WTC11 (cell line): ENCODE measurements around the gene PRR27.

Experiments
- CBFB ChIP-seq: sonication (generic); formaldehyde crosslinking; IDR thresholded peaks from 2 replicates; pipeline ENCODE4 v1.8.1; 2022; ENCODE audit warnings: mild to moderate bottlenecking, low read depth, missing genetic modification reagents
- ESRRA ChIP-seq: sonication (generic); formaldehyde crosslinking; IDR thresholded peaks from 2 replicates; pipeline ENCODE4 v1.8.1; 2022; ENCODE audit warnings: mild to moderate bottlenecking, missing genetic modification reagents, borderline replicate concordance
- JUN ChIP-seq: sonication (generic); formaldehyde crosslinking; IDR thresholded peaks from 2 replicates; pipeline ENCODE4 v1.8.0; 2023; ENCODE audit warnings: mild to moderate bottlenecking, missing genetic modification reagents
- NR2C2 ChIP-seq: sonication (generic); formaldehyde crosslinking; IDR thresholded peaks from 2 replicates; pipeline ENCODE4 v1.8.0; 2022; ENCODE audit warnings: mild to moderate bottlenecking, missing genetic modification reagents
- ZBTB21 ChIP-seq: sonication (generic); formaldehyde crosslinking; IDR thresholded peaks from 2 replicates; pipeline ENCODE4 v1.8.1; 2023; ENCODE audit warnings: mild to moderate bottlenecking, missing genetic modification reagents, borderline replicate concordance
- TF ChIP-seq, protein P1 (sequence below): fragments of 200-600 bp; IDR thresholded peaks from 2 replicates; pipeline ENCODE4 v1.8.0; 2022; ENCODE audit warnings: antibody characterized with exemption
- TF ChIP-seq, protein P2 (sequence below): sonication (generic); formaldehyde crosslinking; IDR thresholded peaks from 2 replicates; pipeline ENCODE4 v1.8.0; 2023; ENCODE audit warnings: mild to moderate bottlenecking, missing genetic modification reagents
- TF ChIP-seq, protein P3 (sequence below): sonication (generic); formaldehyde crosslinking; IDR thresholded peaks from 2 replicates; pipeline ENCODE4 v1.8.0; 2022; ENCODE audit warnings: mild to moderate bottlenecking, missing genetic modification reagents
- TF ChIP-seq, protein P4 (sequence below): sonication (generic); formaldehyde crosslinking; IDR thresholded peaks from 2 replicates; pipeline ENCODE4 v1.8.0; 2022; ENCODE audit warnings: mild to moderate bottlenecking, missing genetic modification reagents

DNA sequence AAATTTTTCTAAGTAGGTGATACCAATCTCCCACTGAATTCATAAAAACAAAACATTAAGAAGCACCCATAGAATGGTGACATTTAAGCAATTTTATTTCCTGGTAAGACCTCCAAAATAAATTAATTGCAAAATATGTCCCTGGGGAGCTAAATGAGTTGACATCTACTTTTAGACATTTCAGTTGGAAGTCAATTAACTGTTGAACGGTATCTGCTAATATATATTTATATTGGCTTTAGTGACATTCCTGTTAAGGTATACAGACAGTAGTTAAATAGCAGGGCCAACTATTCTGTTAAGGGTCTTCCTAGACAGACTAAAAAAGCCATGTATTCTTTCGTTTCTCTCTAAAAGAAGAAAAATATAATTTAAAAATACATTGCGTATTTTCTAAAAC, at the start of gene PRR27:
- TF ChIP-seq NR2C2, result no peak
- TF ChIP-seq, protein P1, sequence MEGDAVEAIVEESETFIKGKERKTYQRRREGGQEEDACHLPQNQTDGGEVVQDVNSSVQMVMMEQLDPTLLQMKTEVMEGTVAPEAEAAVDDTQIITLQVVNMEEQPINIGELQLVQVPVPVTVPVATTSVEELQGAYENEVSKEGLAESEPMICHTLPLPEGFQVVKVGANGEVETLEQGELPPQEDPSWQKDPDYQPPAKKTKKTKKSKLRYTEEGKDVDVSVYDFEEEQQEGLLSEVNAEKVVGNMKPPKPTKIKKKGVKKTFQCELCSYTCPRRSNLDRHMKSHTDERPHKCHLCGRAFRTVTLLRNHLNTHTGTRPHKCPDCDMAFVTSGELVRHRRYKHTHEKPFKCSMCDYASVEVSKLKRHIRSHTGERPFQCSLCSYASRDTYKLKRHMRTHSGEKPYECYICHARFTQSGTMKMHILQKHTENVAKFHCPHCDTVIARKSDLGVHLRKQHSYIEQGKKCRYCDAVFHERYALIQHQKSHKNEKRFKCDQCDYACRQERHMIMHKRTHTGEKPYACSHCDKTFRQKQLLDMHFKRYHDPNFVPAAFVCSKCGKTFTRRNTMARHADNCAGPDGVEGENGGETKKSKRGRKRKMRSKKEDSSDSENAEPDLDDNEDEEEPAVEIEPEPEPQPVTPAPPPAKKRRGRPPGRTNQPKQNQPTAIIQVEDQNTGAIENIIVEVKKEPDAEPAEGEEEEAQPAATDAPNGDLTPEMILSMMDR, result no peak
- TF ChIP-seq, protein P2, sequence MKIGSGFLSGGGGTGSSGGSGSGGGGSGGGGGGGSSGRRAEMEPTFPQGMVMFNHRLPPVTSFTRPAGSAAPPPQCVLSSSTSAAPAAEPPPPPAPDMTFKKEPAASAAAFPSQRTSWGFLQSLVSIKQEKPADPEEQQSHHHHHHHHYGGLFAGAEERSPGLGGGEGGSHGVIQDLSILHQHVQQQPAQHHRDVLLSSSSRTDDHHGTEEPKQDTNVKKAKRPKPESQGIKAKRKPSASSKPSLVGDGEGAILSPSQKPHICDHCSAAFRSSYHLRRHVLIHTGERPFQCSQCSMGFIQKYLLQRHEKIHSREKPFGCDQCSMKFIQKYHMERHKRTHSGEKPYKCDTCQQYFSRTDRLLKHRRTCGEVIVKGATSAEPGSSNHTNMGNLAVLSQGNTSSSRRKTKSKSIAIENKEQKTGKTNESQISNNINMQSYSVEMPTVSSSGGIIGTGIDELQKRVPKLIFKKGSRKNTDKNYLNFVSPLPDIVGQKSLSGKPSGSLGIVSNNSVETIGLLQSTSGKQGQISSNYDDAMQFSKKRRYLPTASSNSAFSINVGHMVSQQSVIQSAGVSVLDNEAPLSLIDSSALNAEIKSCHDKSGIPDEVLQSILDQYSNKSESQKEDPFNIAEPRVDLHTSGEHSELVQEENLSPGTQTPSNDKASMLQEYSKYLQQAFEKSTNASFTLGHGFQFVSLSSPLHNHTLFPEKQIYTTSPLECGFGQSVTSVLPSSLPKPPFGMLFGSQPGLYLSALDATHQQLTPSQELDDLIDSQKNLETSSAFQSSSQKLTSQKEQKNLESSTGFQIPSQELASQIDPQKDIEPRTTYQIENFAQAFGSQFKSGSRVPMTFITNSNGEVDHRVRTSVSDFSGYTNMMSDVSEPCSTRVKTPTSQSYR, result no peak
- TF ChIP-seq, protein P3, sequence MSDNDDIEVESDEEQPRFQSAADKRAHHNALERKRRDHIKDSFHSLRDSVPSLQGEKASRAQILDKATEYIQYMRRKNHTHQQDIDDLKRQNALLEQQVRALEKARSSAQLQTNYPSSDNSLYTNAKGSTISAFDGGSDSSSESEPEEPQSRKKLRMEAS, result no peak
- no peak for TF ChIP-seq CBFB
- TF ChIP-seq JUN (CRISPR knock-in tag), result no peak
- no peak for TF ChIP-seq ZBTB21 (CRISPR knock-in tag)
- TF ChIP-seq, protein P4, sequence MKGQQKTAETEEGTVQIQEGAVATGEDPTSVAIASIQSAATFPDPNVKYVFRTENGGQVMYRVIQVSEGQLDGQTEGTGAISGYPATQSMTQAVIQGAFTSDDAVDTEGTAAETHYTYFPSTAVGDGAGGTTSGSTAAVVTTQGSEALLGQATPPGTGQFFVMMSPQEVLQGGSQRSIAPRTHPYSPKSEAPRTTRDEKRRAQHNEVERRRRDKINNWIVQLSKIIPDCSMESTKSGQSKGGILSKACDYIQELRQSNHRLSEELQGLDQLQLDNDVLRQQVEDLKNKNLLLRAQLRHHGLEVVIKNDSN (CRISPR knock-in tag), result no peak
- no peak for TF ChIP-seq ESRRA (CRISPR knock-in tag)
